Activated CD8-positive, alpha-beta memory T cell treated with anti-CD3 and anti-CD28 coated beads, Interleukin-2, amount 50 U/mL, for 24 hours (primary cell): ENCODE data around the gene COA4.
"Not testable (repeated sequence)": the region's sequence is repeated elsewhere in the genome, so short reads cannot be mapped to it uniquely, and the experiment has no call there.

Experiments
- DNase-seq: peaks from one replicate; pipeline ENCODE4 v3.0.0-alpha.2; 2020; ENCODE audit errors: extremely low read depth

COA4 gene

GRCh38 chr11:73876424-73877310 is at the start of gene COA4, which contains the start of gene PAAF1:
COA4 (minus strand) TSS chr11:73876846; CDS start chr11:73873378, 3,468 bp downstream.
PAAF1 (plus strand) TSS chr11:73876999; CDS start chr11:73877022, 23 bp downstream.
- peak; percentile 88 for DNase-seq

GRCh38 chr11:73921180-73921579 is 44.5 kb upstream of the COA4 start:
- DNase-seq: no peak

- no peak for DNase-seq
Observed at GRCh38 chr11:73916435-73916834, 39.8 kb upstream of the COA4 start.

- DNase-seq: no peak
Observed at GRCh38 chr11:73914284-73914683, 37.6 kb upstream of the COA4 start.

- DNase-seq: no peak
Observed at GRCh38 chr11:73913472-73913871, 36.8 kb upstream of the COA4 start.

- DNase-seq: no peak
Observed at GRCh38 chr11:73912026-73912425, 35.4 kb upstream of the COA4 start.

GRCh38 chr11:73907191-73907590 is 30.5 kb upstream of the COA4 start:
- peak; percentile 1 for DNase-seq

GRCh38 chr11:73902303-73902702 is 25.7 kb upstream of the COA4 start:
- DNase-seq: no peak

GRCh38 chr11:73894725-73895335 is 18.2 kb upstream of the COA4 start:
- DNase-seq: no peak

GRCh38 chr11:73893041-73893440 is 16.4 kb upstream of the COA4 start:
- no peak for DNase-seq

GRCh38 chr11:73889536-73889935 is 12.9 kb upstream of the COA4 start:
- no peak for DNase-seq

- no peak for DNase-seq
Observed at GRCh38 chr11:73889019-73889418, 12.4 kb upstream of the COA4 start.

GRCh38 chr11:73888244-73888643 is 11.6 kb upstream of the COA4 start:
- no peak for DNase-seq

- no peak for DNase-seq
Observed at GRCh38 chr11:73883856-73884255, 7.2 kb upstream of the COA4 start.

GRCh38 chr11:73880449-73880848 is 3.8 kb upstream of the COA4 start:
- DNase-seq: not testable (repeated sequence)

- no peak for DNase-seq
Observed at GRCh38 chr11:73878771-73879170, 2.1 kb upstream of the COA4 start.

GRCh38 chr11:73875840-73876239 is 806 bp downstream of the COA4 start:
- DNase-seq: no peak

GRCh38 chr11:73875380-73875779 is 1.3 kb downstream of the COA4 start:
- DNase-seq: no peak

- DNase-seq: no peak
Observed at GRCh38 chr11:73872749-73873357, 3.8 kb downstream of the COA4 start.

GRCh38 chr11:73870261-73870660 is 6.4 kb downstream of the COA4 start:
- DNase-seq: no peak

- DNase-seq: no peak
Observed at GRCh38 chr11:73869332-73869949, 7.2 kb downstream of the COA4 start.

GRCh38 chr11:73866586-73866996 is 10.1 kb downstream of the COA4 start:
- no peak for DNase-seq
